Activated B cell treated with CpG ODN at 0.5 μM for 24 hours (primary cell): ENCODE measurements around the gene HID1. TPM values are rescaled to one million over a fixed set of nuclear protein-coding genes. Genes with fewer than 3 reads are reported as not detected.

ENCODE experiments used
- ATAC-seq: fragments of 200-7000 bp; cut with Tn5 transposase; one replicate; pipeline ENCODE4 v1.10.0; 2021; ENCODE audit warnings: low read depth, mild to moderate bottlenecking, moderate library complexity
- CTCF ChIA-PET: fragments of 350-600 bp; sonication (Branson Sonifier 250); formaldehyde crosslinking; loops from one replicate; lab custom pipeline; 2021; ENCODE audit warnings: antibody characterized with exemption; lab: Charles Lee
- POLR2A ChIA-PET: fragments of 350-600 bp; sonication (Branson Sonifier 250); formaldehyde crosslinking; loops from one replicate; lab custom pipeline; 2021; ENCODE audit warnings: antibody characterized with exemption; lab: Charles Lee
- DNase-seq: peaks from one replicate; pipeline ENCODE4 v3.0.0; 2022
- H3K27ac Mint-ChIP-seq: one replicate; pipeline ENCODE4 v1.8.0; 2020; ENCODE audit warnings: mixed read lengths
- H3K27me3 Mint-ChIP-seq: one replicate; pipeline ENCODE4 v1.8.0; 2021; ENCODE audit warnings: mixed read lengths
- H3K36me3 Mint-ChIP-seq: one replicate; pipeline ENCODE4 v1.8.0; 2021; ENCODE audit warnings: low read depth, mixed read lengths
- H3K4me1 Mint-ChIP-seq: one replicate; pipeline ENCODE4 v1.8.0; 2021; ENCODE audit warnings: mixed read lengths
- H3K4me3 Mint-ChIP-seq: one replicate; pipeline ENCODE4 v1.8.0; 2020; ENCODE audit warnings: mild to moderate bottlenecking, mixed read lengths
- H3K9me3 Mint-ChIP-seq: one replicate; pipeline ENCODE4 v1.8.0; 2020; ENCODE audit warnings: mixed read lengths
- intact Hi-C: fragments of 100-400 bp; cut with micrococcal nuclease; formaldehyde crosslinking; loops from one replicate; pipeline ENCODE4 v1.15.1; 2024
- total RNA-seq: library from RNA; stranded (reverse); gene quantifications from 2 replicates; pipeline ENCODE4 v1.2.3, GENCODE V29; 2022
- TF ChIP-seq, protein P1 (sequence below): fragments of 200-600 bp; IDR thresholded peaks from one replicate; pipeline ENCODE4 v1.8.0; 2022; ENCODE audit warnings: antibody characterized with exemption, mild to moderate bottlenecking

Gene HID1
- total RNA-seq, 1 donor from 2014 or later: 2.1 TPM

GRCh38 chr17:74978240-74978639, 5.7 kb upstream of the HID1 start:
- H3K9me3 Mint-ChIP-seq: no peaks in the 10 kb centered on the region
- DNase-seq: no peak
- TF ChIP-seq, protein P1, sequence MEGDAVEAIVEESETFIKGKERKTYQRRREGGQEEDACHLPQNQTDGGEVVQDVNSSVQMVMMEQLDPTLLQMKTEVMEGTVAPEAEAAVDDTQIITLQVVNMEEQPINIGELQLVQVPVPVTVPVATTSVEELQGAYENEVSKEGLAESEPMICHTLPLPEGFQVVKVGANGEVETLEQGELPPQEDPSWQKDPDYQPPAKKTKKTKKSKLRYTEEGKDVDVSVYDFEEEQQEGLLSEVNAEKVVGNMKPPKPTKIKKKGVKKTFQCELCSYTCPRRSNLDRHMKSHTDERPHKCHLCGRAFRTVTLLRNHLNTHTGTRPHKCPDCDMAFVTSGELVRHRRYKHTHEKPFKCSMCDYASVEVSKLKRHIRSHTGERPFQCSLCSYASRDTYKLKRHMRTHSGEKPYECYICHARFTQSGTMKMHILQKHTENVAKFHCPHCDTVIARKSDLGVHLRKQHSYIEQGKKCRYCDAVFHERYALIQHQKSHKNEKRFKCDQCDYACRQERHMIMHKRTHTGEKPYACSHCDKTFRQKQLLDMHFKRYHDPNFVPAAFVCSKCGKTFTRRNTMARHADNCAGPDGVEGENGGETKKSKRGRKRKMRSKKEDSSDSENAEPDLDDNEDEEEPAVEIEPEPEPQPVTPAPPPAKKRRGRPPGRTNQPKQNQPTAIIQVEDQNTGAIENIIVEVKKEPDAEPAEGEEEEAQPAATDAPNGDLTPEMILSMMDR: no peak
- no peak overlapping the region for H3K27ac Mint-ChIP-seq
- CTCF ChIA-PET: interaction anchor here (0.6 kb wide), 1 partner anchor 35 kb away, joined by 3 read pairs; no protein-coding TSS in a partner anchor
- H3K4me3 Mint-ChIP-seq: no peak overlapping the region
- POLR2A ChIA-PET: no interaction called here
- peaks cover 23% of the 10 kb centered on the region for H3K27me3 Mint-ChIP-seq
- no peak for ATAC-seq
- intact Hi-C loops: no loop called here
- peaks cover 15% of the 10 kb centered on the region for H3K4me1 Mint-ChIP-seq
- H3K36me3 Mint-ChIP-seq: no peaks in the 10 kb centered on the region

- no peaks in the 10 kb centered on the region for H3K36me3 Mint-ChIP-seq
- peaks cover 27% of the 10 kb centered on the region for H3K27me3 Mint-ChIP-seq
- DNase-seq (no peak), ATAC-seq (no peak)
- TF ChIP-seq, protein P1: no peak
- no peaks in the 10 kb centered on the region for H3K9me3 Mint-ChIP-seq
- no peak overlapping the region for H3K27ac Mint-ChIP-seq
- CTCF ChIA-PET: no interaction called here
- intact Hi-C loops: no loop called here
- peaks cover 19% of the 10 kb centered on the region for H3K4me1 Mint-ChIP-seq
- H3K4me3 Mint-ChIP-seq: no peak overlapping the region
- POLR2A ChIA-PET: no interaction called here
These were observed 5.2 kb upstream of the HID1 start for GRCh38 chr17:74977802-74978201.

- CTCF ChIA-PET: interaction anchor here (1.2 kb wide), 1 partner anchor 15 kb away, joined by 3 read pairs; no protein-coding TSS in a partner anchor
- DNase-seq (no peak), ATAC-seq (no peak)
- intact Hi-C loops: no loop called here
- TF ChIP-seq, protein P1: no peak
- H3K27ac Mint-ChIP-seq: peak overlapping the region; percentile 35
- H3K9me3 Mint-ChIP-seq: no peaks in the 10 kb centered on the region
- peaks cover 29% of the 10 kb centered on the region for H3K27me3 Mint-ChIP-seq
- H3K36me3 Mint-ChIP-seq: no peaks in the 10 kb centered on the region
- POLR2A ChIA-PET: interaction anchor here (1.1 kb wide), 1 partner anchor 37 kb away, joined by 3 read pairs; no protein-coding TSS in a partner anchor
- no peak overlapping the region for H3K4me3 Mint-ChIP-seq
- peaks cover 11% of the 10 kb centered on the region for H3K4me1 Mint-ChIP-seq
These were observed 3.4 kb upstream of the HID1 start for GRCh38 chr17:74975943-74976342.

DNA sequence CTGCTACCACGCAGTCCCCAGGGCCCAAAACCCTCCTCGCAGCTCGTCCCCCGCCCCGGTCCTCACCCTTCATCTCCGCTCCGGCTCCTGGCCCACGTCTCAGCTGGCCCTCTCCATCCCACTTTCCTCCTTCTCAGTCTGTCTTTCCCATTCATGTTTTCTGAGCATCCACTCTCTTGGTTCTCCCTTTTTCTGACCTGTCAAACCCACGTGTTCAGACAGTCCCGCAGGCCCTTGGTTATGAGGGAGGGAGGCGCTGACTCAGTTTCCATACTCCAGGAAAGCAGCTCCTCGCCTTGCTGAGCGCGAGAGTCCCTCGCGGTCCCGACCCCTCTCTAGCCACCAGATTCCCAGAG, 392 bp upstream of the HID1 start:
- intact Hi-C loops: loop anchor here (1.0 to 5.0 kb wide), 2 partner anchors 14 to 209 kb away; partner anchors contain the start of genes CDR2L and SUMO2
- H3K4me3 Mint-ChIP-seq: peak overlapping the region; percentile 76

DNA sequence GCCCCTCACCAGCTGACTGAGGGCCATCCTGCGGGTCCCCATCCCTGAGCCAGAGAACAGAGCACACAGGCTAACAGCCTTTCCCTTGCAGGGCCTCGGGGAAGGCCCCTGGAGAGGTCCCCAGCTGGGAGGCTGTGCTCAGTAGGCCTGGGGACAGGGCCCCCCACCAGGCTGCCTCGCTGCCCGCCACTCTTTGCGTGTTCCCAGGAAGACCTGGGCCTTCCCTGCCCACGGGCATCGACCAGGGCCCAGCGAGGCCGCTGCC, 785 bp downstream of the HID1 start:
- intact Hi-C loops: loop anchor here (1.0 to 5.0 kb wide), 2 partner anchors 16 to 211 kb away; partner anchors contain the start of genes CDR2L and SUMO2
- CTCF ChIA-PET: interaction anchor here (1.0 to 5.1 kb wide), 2 partner anchors 11 to 14 kb away, joined by 3 to 37 read pairs; no protein-coding TSS in a partner anchor
- peak overlapping the region; percentile 76 for H3K4me3 Mint-ChIP-seq
- no peak overlapping the region for H3K27ac Mint-ChIP-seq
- H3K4me1 Mint-ChIP-seq: peaks cover 6% of the 10 kb centered on the region
- POLR2A ChIA-PET: interaction anchor here (0.6 to 3.8 kb wide), 5 partner anchors 10 to 291 kb away, joined by 3 to 24 read pairs (median 6); partner anchors contain the start of gene MRPL58
- no peaks in the 10 kb centered on the region for H3K36me3 Mint-ChIP-seq
- H3K9me3 Mint-ChIP-seq: no peaks in the 10 kb centered on the region
- ATAC-seq: no peak
- DNase-seq: no peak
- TF ChIP-seq, protein P1: no peak
- H3K27me3 Mint-ChIP-seq: peaks cover 19% of the 10 kb centered on the region

More for the DNA sequence above, 392 bp upstream of the HID1 start:
- H3K27ac Mint-ChIP-seq: peak overlapping the region; percentile 2
- peaks cover 6% of the 10 kb centered on the region for H3K4me1 Mint-ChIP-seq
- no peaks in the 10 kb centered on the region for H3K9me3 Mint-ChIP-seq
- ChIA-PET CTCF (interaction anchor here (0.7 to 5.1 kb wide), 3 partner anchors 12 to 15 kb away, joined by 3 to 37 read pairs (median 10); no protein-coding TSS in a partner anchor), POLR2A (interaction anchor here (0.9 to 3.8 kb wide), 5 partner anchors 11 to 147 kb away, joined by 3 to 24 read pairs (median 4); partner anchors contain the start of genes ARMC7, CDR2L and MRPL58)
- TF ChIP-seq, protein P1: no peak
- H3K36me3 Mint-ChIP-seq: no peaks in the 10 kb centered on the region
- no peak for ATAC-seq
- H3K27me3 Mint-ChIP-seq: peaks cover 22% of the 10 kb centered on the region
- no peak for DNase-seq
